Smooth muscle cell (in vitro differentiated cells): ENCODE data around the gene UBE3C. TPM values are rescaled to one million over a fixed set of nuclear protein-coding genes. Genes with fewer than 3 reads are reported as not detected.

Source experiments
- DNase-seq: peaks from one replicate; lab custom pipeline; 2025; ENCODE audit not compliant: unreplicated experiment; lab: John Stamatoyannopoulos, UW
- H2AFZ ChIP-seq: fragments of 200-600 bp; sonication (generic); 2 replicates; pipeline ENCODE4 v1.6.0; 2016; ENCODE audit warnings: antibody characterized with exemption, low read depth, mild to moderate bottlenecking
- H3F3A ChIP-seq: fragments of 200-600 bp; sonication (generic); 2 replicates; pipeline ENCODE4 v1.6.0; 2017; ENCODE audit warnings: antibody characterized with exemption, low read depth
- H3K27ac ChIP-seq: fragments of 200-600 bp; sonication (generic); 2 replicates; pipeline ENCODE4 v1.5.1; 2016; ENCODE audit warnings: low read depth, mild to moderate bottlenecking
- H3K27me3 ChIP-seq: fragments of 200-600 bp; sonication (generic); 2 replicates; pipeline ENCODE4 v1.6.1; 2016; ENCODE audit warnings: low read depth, mild to moderate bottlenecking
- H3K36me3 ChIP-seq: fragments of 200-600 bp; sonication (generic); 2 replicates; pipeline ENCODE4 v1.5.1; 2016; ENCODE audit warnings: low read depth
- H3K4me1 ChIP-seq: fragments of 200-600 bp; sonication (generic); 2 replicates; pipeline ENCODE4 v1.5.1; 2016; ENCODE audit warnings: low read depth
- H3K4me2 ChIP-seq: fragments of 200-600 bp; sonication (generic); 2 replicates; pipeline ENCODE4 v1.6.0; 2016; ENCODE audit warnings: mild to moderate bottlenecking
- H3K4me3 ChIP-seq: fragments of 200-600 bp; sonication (generic); 2 replicates; pipeline ENCODE4 v1.5.1; 2016; ENCODE audit warnings: mild to moderate bottlenecking
- H3K79me2 ChIP-seq: fragments of 200-600 bp; sonication (generic); 2 replicates; pipeline ENCODE4 v1.6.0; 2016; ENCODE audit warnings: low read depth, mild to moderate bottlenecking
- H3K9ac ChIP-seq: fragments of 200-600 bp; sonication (generic); 2 replicates; pipeline ENCODE4 v1.6.0; 2016; ENCODE audit warnings: low read depth
- H3K9me3 ChIP-seq: fragments of 200-600 bp; sonication (generic); replicated peaks from 2 replicates; pipeline ENCODE4 v1.5.1; 2016; ENCODE audit warnings: low read depth
- H4K20me1 ChIP-seq: fragments of 200-600 bp; sonication (generic); 2 replicates; pipeline ENCODE4 v1.6.0; 2016; ENCODE audit warnings: low read depth
- WGBS: methylation state at CpG from one replicate; pipeline ENCODE4 v1.1.7; 2016; ENCODE audit warnings: low lambda C conversion rate; 5-methylcytosine and 5-hydroxymethylcytosine counted together
- polyA plus RNA-seq: library from polyadenylated mRNA; unstranded; fragments of >200 nt; fragmentation: Nextera tagmentation; extraction: Ambion mirVana; gene quantifications from 2 replicates; pipeline ENCODE4 v1.2.1, GENCODE V29; 2016
- total RNA-seq: library from RNA; depleted of rRNA; stranded (reverse); fragments of >200 nt; gene quantifications from 2 replicates; pipeline ENCODE4 v1.2.3, GENCODE V29; 2014
- TF ChIP-seq, protein P1 (sequence below): fragments of 200-600 bp; sonication (generic); IDR thresholded peaks from 2 replicates; pipeline ENCODE4 v1.5.1; 2017; ENCODE audit warnings: borderline replicate concordance, mild to moderate bottlenecking, antibody characterized with exemption; ENCODE audit not compliant: insufficient read depth, poor library complexity, severe bottlenecking

UBE3C gene
- total and polyA plus RNA-seq, 2 experiments from 2014 or later = 16.3 to 43.1 TPM

DNA sequence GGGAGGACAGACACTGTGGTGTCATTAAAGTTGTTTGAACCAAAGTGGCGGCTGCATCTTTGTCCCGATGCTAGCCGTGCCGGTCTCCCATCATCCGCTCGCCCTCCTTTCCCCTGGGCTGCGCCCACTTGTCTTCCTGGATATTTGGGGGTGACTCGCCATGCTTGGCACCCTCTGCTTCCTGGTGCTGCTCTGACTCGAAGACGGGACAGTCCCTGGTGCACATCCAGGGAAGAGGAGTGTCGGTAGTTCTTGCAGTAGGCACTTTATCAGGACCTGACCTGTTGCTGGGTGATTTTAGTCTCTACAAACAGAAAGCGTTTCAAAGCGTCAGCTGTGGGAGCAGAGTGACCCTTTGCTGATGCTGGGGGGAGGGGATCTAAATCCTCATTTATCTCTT is 129.8 kb downstream of the UBE3C start:
- TF ChIP-seq, protein P1, sequence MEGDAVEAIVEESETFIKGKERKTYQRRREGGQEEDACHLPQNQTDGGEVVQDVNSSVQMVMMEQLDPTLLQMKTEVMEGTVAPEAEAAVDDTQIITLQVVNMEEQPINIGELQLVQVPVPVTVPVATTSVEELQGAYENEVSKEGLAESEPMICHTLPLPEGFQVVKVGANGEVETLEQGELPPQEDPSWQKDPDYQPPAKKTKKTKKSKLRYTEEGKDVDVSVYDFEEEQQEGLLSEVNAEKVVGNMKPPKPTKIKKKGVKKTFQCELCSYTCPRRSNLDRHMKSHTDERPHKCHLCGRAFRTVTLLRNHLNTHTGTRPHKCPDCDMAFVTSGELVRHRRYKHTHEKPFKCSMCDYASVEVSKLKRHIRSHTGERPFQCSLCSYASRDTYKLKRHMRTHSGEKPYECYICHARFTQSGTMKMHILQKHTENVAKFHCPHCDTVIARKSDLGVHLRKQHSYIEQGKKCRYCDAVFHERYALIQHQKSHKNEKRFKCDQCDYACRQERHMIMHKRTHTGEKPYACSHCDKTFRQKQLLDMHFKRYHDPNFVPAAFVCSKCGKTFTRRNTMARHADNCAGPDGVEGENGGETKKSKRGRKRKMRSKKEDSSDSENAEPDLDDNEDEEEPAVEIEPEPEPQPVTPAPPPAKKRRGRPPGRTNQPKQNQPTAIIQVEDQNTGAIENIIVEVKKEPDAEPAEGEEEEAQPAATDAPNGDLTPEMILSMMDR = no peak
- H3K36me3 ChIP-seq = peaks cover 5% of the 10 kb centered on the region
- DNase-seq = no peak
- H3F3A ChIP-seq = peaks cover 3% of the 10 kb centered on the region
- no peaks in the 10 kb centered on the region for H4K20me1 ChIP-seq
- H3K4me2 ChIP-seq = no peak overlapping the region
- H3K27ac ChIP-seq = no peak overlapping the region
- no peak overlapping the region for H2AFZ ChIP-seq
- H3K4me3 ChIP-seq = no peak overlapping the region
- no peaks in the 10 kb centered on the region for H3K79me2 ChIP-seq
- H3K9ac ChIP-seq = no peak overlapping the region
- peaks cover 3% of the 10 kb centered on the region for H3K4me1 ChIP-seq
- WGBS = 93% methylated on average over 13 of the region's 13 CpGs
- no peaks in the 10 kb centered on the region for H3K27me3 ChIP-seq
- no peaks in the 10 kb centered on the region for H3K9me3 ChIP-seq

DNA sequence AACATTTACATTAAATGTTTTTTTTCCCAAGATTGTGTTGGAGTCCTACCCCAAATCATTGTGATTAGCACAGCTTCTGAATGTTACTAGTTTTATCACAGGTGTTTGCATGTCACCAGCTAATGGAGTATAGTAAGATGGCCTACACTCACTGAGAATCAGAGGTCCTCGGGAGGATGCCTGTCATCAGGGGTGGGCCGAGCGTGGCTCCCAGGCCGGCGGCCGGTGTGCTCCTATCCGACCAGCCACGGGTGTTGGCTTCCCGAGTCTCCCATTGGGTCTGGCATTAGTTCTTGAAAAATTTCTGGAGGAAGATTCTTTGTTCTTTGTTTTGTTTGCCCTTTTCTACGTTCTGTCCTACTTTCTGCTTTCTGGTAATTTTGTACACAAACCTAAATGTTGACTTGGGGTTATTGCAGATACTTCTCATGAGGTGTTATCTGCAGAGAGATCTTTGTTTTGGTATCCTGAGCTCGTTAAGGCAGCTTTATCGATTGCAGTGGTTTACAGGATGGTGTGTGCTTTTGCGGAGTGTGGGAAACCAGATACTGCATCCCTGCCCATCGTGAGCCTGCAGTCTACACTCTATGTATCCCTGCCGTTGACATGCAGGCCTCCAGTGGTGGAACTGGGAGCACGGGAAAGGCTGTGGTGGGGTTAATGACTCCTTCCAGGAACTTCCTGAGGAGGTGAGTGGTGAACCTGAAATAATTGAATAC is 130.8 kb downstream of the UBE3C start:
- Histone ChIP-seq H3K9ac (no peak overlapping the region), H3F3A (peaks cover 3% of the 10 kb centered on the region), H3K79me2 (no peaks in the 10 kb centered on the region), H2AFZ (no peak overlapping the region), H3K4me2 (no peak overlapping the region), H3K4me3 (no peak overlapping the region), H3K27me3 (no peaks in the 10 kb centered on the region), H4K20me1 (no peaks in the 10 kb centered on the region), H3K9me3 (no peaks in the 10 kb centered on the region), H3K27ac (no peak overlapping the region), H3K4me1 (peaks cover 3% of the 10 kb centered on the region), H3K36me3 (peaks cover 5% of the 10 kb centered on the region)
- 87% methylated on average over 16 of the region's 16 CpGs for WGBS
- TF ChIP-seq, protein P1 = no peak
- DNase-seq = no peak

DNA sequence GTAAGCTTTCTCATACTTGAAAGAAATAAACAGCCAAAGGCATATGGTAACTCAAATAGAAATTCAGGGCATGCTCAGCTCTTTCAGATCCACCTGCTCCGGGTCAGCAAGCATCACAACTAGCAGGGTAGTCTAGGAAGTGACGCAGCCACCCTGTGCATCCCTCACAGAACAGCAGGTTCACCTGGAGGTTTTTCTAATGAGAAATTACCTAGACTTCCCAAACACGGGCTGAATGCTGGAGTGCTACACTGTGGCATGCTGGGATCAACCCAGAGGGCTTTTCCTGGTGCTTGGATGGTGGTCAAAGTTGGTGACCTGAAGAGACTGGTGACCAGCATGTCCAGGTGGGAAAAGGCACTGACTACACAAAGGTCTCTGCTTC is 131.3 kb downstream of the UBE3C start:
- Histone ChIP-seq H3K27me3 (no peaks in the 10 kb centered on the region), H3F3A (peaks cover 3% of the 10 kb centered on the region)

More for the DNA sequence above, 131.3 kb downstream of the UBE3C start:
- TF ChIP-seq, protein P1 = no peak
- no peak overlapping the region for H3K27ac ChIP-seq
- H2AFZ ChIP-seq = no peak overlapping the region
- peaks cover 5% of the 10 kb centered on the region for H3K36me3 ChIP-seq
- no peaks in the 10 kb centered on the region for H3K9me3 ChIP-seq
- H3K4me2 ChIP-seq = no peak overlapping the region
- no peak overlapping the region for H3K4me3 ChIP-seq
- no peak for DNase-seq
- WGBS = 96% methylated on average over 3 of the region's 3 CpGs
- H3K9ac ChIP-seq = no peak overlapping the region
- no peaks in the 10 kb centered on the region for H3K79me2 ChIP-seq
- H3K4me1 ChIP-seq = peaks cover 3% of the 10 kb centered on the region
- no peaks in the 10 kb centered on the region for H4K20me1 ChIP-seq
